ENCODE results near the gene CLEC2L.

CLEC2L gene

GRCh38 chr7:139570626-139571025 is 47.1 kb downstream of the CLEC2L start:
- no peak for TF ChIP-seq ZNF274 (IDR thresholded peaks at IDR 0.05; ENCODE audit: low read depth, low read length)
- H3K4me3 ChIP-seq (ENCODE audit: low read length): no peak overlapping the region

- no peak for TF ChIP-seq ZNF274 (IDR thresholded peaks at IDR 0.05; ENCODE audit: low read depth, low read length)
- H3K4me3 ChIP-seq (ENCODE audit: low read length): no peak overlapping the region
Measured at GRCh38 chr7:139571190-139571589, 47.7 kb downstream of the CLEC2L start.

- TF ChIP-seq ZNF274 (IDR thresholded peaks at IDR 0.05; ENCODE audit: low read depth, low read length): no peak
- H3K4me3 ChIP-seq (ENCODE audit: low read length): no peak overlapping the region
Measured at GRCh38 chr7:139571651-139572050, 48.2 kb downstream of the CLEC2L start.

GRCh38 chr7:139572071-139572470 is 48.6 kb downstream of the CLEC2L start:
- H3K4me3 ChIP-seq (ENCODE audit: low read length): no peak overlapping the region
- TF ChIP-seq ZNF274 (IDR thresholded peaks at IDR 0.05; ENCODE audit: low read depth, low read length): no peak

GRCh38 chr7:139572704-139573385 is 49.4 kb downstream of the CLEC2L start:
- H3K4me3 ChIP-seq (ENCODE audit: low read length): no peak overlapping the region
- TF ChIP-seq ZNF274 (IDR thresholded peaks at IDR 0.05; ENCODE audit: low read depth, low read length): no peak

- no peak for TF ChIP-seq ZNF274 (IDR thresholded peaks at IDR 0.05; ENCODE audit: low read depth, low read length)
- H3K4me3 ChIP-seq (ENCODE audit: low read length): no peak overlapping the region
Measured at GRCh38 chr7:139573871-139574270, 50.4 kb downstream of the CLEC2L start.

- no peak overlapping the region for H3K4me3 ChIP-seq (ENCODE audit: low read length)
Measured at GRCh38 chr7:139574618-139575337, 51.3 kb downstream of the CLEC2L start.

GRCh38 chr7:139575338-139575680 is 51.8 kb downstream of the CLEC2L start:
- H3K4me3 ChIP-seq (ENCODE audit: low read length): no peak overlapping the region
- no peak for TF ChIP-seq ZNF274 (IDR thresholded peaks at IDR 0.05; ENCODE audit: low read depth, low read length)

More at GRCh38 chr7:139574618-139575337, 51.3 kb downstream of the CLEC2L start:
- TF ChIP-seq ZNF274 (IDR thresholded peaks at IDR 0.05; ENCODE audit: low read depth, low read length): no peak

- TF ChIP-seq ZNF274 (IDR thresholded peaks at IDR 0.05; ENCODE audit: low read depth, low read length): no peak
- no peak overlapping the region for H3K4me3 ChIP-seq (ENCODE audit: low read length)
Measured at GRCh38 chr7:139576179-139576973, 52.9 kb downstream of the CLEC2L start.

GRCh38 chr7:139580435-139580834 is 57.0 kb downstream of the CLEC2L start:
- no peak for TF ChIP-seq ZNF274 (IDR thresholded peaks at IDR 0.05; ENCODE audit: low read depth, low read length)
- no peak overlapping the region for H3K4me3 ChIP-seq (ENCODE audit: low read length)

- no peak for TF ChIP-seq ZNF274 (IDR thresholded peaks at IDR 0.05; ENCODE audit: low read depth, low read length)
- no peak overlapping the region for H3K4me3 ChIP-seq (ENCODE audit: low read length)
Measured at GRCh38 chr7:139582130-139582650, 58.7 kb downstream of the CLEC2L start.

GRCh38 chr7:139582671-139583155 is 59.2 kb downstream of the CLEC2L start:
- no peak overlapping the region for H3K4me3 ChIP-seq (ENCODE audit: low read length)
- TF ChIP-seq ZNF274 (IDR thresholded peaks at IDR 0.05; ENCODE audit: low read depth, low read length): no peak

- no peak overlapping the region for H3K4me3 ChIP-seq (ENCODE audit: low read length)
- TF ChIP-seq ZNF274 (IDR thresholded peaks at IDR 0.05; ENCODE audit: low read depth, low read length): no peak
Measured at GRCh38 chr7:139583826-139584553, 60.5 kb downstream of the CLEC2L start.

GRCh38 chr7:139585042-139585441 is 61.6 kb downstream of the CLEC2L start:
- no peak overlapping the region for H3K4me3 ChIP-seq (ENCODE audit: low read length)
- no peak for TF ChIP-seq ZNF274 (IDR thresholded peaks at IDR 0.05; ENCODE audit: low read depth, low read length)
